ENCODE measurements around the gene ARMH1.

Gene ARMH1

GRCh38 chr1:44674113-44675000, at the start of gene ARMH1, which contains the start of gene TMEM53:
Gene ARMH1 (plus strand): TSS chr1:44674714. CDS start chr1:44689698, 14,984 bp downstream.
Gene TMEM53 (minus strand): TSS chr1:44674481. CDS start chr1:44674391, 90 bp downstream.
- DNase-seq, result peak; percentile 99

GRCh38 chr1:44625348-44625747, 49.2 kb upstream of the ARMH1 start:
- no peak for DNase-seq

- DNase-seq, result no peak
These were observed 45.4 kb upstream of the ARMH1 start for GRCh38 chr1:44628962-44629756.

- DNase-seq, result no peak
These were observed 44.4 kb upstream of the ARMH1 start for GRCh38 chr1:44630116-44630515.

- DNase-seq, result no peak
These were observed 43.2 kb upstream of the ARMH1 start for GRCh38 chr1:44631333-44631646.

- peak; percentile 90 for DNase-seq
These were observed 42.6 kb upstream of the ARMH1 start for GRCh38 chr1:44631647-44632539.

GRCh38 chr1:44632598-44632997, 41.9 kb upstream of the ARMH1 start:
- DNase-seq, result no peak

- DNase-seq, result no peak
These were observed 39.8 kb upstream of the ARMH1 start for GRCh38 chr1:44634606-44635189.

- no peak for DNase-seq
These were observed 39.1 kb upstream of the ARMH1 start for GRCh38 chr1:44635439-44635838.

- DNase-seq, result no peak
These were observed 38.3 kb upstream of the ARMH1 start for GRCh38 chr1:44636083-44636687.

GRCh38 chr1:44636688-44637598, 37.6 kb upstream of the ARMH1 start:
- DNase-seq, result no peak

GRCh38 chr1:44637702-44638411, 36.7 kb upstream of the ARMH1 start:
- DNase-seq, result no peak

GRCh38 chr1:44640200-44640853, 34.2 kb upstream of the ARMH1 start:
- DNase-seq, result no peak

GRCh38 chr1:44641126-44642102, 33.1 kb upstream of the ARMH1 start:
- DNase-seq, result no peak

GRCh38 chr1:44642255-44642654, 32.3 kb upstream of the ARMH1 start:
- no peak for DNase-seq

GRCh38 chr1:44642925-44643324, 31.6 kb upstream of the ARMH1 start:
- no peak for DNase-seq

- no peak for DNase-seq
These were observed 30.7 kb upstream of the ARMH1 start for GRCh38 chr1:44643721-44644334.

- DNase-seq, result no peak
These were observed 29.7 kb upstream of the ARMH1 start for GRCh38 chr1:44644806-44645205.
